NCI-H1694 (cell line): ENCODE results near the gene DLX3.
A peak's percentile ranks its signal among the peaks of the same experiment; 100 is the strongest.

Experiments
- DNase-seq: peaks from one replicate; lab custom pipeline; 2025; lab: John Stamatoyannopoulos, UW

DLX3 gene

DNA sequence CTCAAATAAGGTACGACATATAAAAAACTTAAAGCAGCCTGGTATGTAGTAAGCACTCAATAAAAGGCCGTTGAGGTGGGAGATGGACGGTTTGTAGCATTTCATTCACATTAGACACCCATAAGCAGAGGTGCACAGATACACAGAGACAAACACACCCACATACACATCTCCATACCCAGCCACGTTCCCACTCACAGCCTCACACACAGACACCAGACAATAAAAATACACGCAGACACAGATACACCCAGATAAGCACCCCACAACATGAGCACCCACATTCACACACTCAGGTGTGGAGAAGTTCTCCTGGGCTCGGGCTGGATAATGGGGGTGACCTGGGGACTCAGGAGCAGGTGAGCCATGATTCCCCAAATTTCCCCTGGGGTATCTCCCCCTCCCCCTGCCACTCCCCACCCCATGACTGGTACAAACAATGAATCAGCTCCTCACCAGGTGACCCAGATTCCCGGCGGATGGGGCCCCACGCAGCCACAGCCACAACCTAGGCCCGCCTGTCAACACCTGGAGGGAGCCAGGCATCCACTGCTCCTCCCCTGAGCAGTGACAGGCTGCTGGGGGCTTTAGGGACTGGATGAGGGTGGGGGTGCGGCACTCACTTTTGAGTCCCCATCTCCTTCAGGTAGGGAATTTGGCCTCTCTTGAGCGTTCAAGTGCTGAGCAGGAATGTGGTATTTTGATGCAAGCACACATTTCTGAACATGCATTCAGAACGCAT is 2.7 kb downstream of the DLX3 start:
- DNase-seq: no peak

DNA sequence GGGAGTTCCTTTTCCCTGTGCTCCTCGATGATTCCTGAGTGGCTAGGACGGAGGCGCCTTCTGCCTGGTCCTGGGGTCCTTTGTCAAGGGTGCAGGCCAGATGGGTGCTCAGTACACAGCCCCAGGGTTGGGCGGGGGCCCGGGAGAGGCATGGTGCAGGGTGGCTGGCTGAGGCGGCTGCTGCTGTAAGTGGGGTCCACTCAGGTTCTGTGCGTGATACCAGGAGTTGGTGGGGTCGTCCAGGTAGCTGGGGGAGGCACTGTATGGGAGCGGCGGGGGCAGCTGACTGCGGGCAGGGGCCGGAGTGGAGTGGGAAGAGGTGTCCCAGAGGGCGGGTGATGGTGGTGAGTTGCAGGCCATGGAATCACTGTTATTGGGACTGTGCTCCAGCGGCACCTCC is 3.6 kb downstream of the DLX3 start:
- no peak for DNase-seq

- no peak for DNase-seq
Observed at GRCh38 chr17:49990921-49991320, 4.1 kb downstream of the DLX3 start.

GRCh38 chr17:49990331-49990730 is 4.7 kb downstream of the DLX3 start:
- no peak for DNase-seq

DNA sequence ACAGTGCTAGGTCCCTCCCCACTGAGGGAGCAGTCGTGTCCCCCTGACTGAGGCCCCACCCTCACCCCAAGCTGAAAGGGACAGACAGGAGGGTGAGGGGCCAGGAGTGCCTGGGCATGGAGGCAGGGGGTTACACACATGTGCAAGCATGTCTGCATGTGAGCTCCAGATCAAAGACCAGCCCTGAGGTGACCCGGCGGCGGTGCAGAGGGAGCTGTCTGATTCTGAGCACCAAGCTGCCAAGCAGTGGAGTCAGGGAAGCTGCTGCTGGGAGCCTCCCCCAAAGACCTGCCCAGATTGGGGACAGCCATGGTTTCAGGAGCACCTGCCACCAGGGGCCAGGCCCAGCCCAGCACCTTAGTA is 5.5 kb downstream of the DLX3 start:
- no peak for DNase-seq

DNA sequence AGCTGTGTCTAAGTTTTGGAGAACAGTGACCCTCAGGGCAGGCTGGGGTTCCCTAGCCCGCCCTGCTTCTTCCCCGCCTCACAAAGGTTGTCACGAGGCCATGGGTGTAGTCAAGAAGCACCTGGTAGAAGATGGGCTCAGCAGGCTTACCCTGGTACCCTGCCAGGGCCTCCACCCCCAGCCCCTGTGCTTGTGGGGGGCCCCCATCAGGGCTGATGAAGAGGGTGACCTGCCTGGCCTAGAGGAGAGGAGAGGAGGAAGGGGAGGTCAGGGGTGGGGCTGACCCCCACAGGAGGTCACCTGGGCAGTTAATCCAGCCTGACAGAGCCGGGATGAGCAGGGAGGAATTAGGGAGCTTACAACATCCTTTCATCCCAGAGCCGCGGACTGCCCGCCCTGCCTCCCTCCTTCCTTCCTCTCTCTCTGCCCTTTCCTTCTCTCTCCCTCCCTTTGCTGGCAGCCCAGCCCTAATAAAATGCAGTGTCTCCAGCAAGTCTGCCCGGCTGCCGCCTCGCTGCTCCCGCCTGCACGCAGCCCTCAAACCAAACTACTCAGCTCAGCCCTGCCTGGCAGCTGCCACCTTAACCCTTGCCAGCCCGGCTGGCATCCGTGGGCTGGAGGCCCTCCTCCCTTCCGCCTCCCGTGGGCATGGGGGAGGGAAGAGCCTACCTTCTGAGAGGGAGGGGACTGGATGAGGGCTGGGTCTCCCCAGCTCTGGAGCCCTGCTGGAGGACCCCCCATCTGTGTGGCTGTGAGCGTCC is 7.2 kb downstream of the DLX3 start:
- DNase-seq: peak; percentile 88

DNA sequence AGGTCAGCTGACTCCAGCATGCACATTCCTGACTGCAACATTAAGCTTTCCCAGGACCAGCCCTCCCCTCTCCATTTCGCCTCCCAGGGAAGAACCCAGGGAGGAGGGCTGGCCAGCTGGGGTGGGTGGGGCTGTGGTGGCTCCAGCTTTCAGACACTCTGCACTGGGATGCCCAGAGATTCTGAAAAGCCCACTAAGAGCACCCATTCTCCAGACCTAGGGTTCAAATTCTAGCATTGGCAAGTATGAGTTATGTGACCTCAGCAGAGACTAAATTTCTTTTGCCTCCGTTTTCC is 7.8 kb downstream of the DLX3 start:
- DNase-seq: no peak

- DNase-seq: no peak
Observed at GRCh38 chr17:49986396-49987289, 8.4 kb downstream of the DLX3 start.

DNA sequence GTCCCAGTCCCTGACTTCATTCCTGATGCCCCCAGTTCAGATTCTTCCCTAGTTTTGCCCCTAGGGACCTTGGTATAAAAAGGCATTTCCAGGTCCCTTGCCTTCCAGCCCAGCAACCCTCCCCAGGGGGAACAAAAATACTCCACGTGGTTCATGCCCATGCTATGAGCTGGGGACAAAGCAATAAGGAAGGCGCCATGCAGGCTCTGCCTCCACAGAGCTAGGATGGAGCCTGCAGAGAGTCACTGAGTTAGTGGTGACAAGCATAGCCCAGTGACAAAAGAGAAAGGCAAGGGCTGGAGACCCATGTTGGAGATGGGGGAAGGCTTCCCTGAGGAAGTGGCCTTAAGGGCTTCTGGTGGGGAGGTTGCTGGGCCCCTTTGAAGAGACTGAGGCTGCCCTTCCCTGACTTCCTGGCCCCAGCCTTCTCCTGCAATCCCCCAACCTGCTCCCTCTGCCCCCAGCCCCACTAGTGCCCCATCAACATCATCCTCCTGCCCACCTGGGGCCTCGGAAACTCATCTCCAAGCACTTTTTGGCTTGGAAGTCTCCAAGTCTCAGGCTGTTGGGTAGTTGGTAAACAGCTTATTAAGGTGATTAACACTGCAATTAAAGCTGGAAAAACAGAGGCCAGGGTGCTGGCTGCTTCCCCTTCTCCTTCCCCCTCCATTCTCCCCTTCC is 9.6 kb downstream of the DLX3 start:
- DNase-seq: no peak

DNA sequence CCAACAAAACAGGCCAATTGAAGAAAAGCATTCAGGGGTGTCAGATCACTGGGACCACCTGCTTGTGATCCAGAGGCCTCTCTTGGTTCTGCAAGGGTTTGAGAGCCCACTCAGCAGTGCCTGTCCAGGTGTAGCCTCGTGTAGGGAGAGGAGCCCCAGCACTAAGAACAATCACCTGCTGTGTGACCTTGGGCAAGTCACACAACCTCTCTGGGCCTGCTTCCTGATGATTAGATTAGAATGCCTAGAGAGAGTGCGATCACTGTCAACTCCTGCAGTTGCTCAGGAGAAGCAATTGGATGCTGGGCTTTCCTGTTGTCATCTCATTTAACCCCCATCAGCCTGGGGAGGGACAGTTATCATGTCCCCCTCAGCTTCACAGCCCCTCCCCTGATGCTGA is 10.2 kb downstream of the DLX3 start:
- DNase-seq: no peak

DNA sequence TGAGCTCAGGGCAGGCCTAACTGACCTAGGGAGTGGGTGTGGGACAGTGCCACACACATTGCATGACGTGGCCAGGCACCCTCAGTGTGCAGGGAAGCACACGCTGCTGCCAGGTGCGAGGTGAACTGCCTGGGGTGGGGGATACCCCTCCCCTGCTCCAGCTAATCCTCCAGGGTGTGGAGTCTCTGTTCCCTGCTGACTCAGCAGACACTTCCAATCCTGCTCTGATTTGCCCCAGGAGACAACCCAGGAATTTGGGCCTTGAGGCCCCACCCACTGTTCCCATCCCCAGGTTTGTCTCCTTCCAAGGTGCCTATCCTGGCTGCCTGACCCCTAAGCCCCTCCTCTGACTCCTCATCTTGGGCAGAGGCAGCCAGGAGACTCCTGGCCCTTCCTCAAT is 10.7 kb downstream of the DLX3 start:
- no peak for DNase-seq

DNA sequence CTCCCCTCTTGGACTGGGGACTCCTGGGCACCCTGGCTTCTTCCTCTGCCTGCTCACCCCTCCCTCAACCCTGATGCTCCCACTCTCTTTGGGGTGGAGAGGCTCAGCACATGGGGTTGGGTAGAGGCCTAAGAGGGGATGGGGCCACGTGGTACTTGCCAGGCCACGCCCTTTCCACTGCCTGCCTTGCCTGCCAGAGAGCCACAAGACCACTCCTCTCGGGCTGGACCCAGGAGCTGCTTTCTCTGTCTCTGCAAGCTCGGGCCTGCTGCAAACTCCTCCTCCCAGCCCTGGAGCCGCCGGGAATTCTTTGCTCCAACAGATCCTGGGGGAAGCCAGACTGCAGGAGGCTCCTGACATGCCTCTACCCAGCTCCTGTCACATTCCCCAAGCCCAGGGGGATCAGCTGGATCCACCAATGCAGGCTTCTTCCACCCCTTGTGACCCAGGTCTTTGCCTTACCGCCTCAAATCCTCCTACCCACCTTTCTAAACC is 14.3 kb downstream of the DLX3 start:
- DNase-seq: peak; percentile 92

GRCh38 chr17:49979748-49980479 is 15.1 kb downstream of the DLX3 start:
- no peak for DNase-seq

DNA sequence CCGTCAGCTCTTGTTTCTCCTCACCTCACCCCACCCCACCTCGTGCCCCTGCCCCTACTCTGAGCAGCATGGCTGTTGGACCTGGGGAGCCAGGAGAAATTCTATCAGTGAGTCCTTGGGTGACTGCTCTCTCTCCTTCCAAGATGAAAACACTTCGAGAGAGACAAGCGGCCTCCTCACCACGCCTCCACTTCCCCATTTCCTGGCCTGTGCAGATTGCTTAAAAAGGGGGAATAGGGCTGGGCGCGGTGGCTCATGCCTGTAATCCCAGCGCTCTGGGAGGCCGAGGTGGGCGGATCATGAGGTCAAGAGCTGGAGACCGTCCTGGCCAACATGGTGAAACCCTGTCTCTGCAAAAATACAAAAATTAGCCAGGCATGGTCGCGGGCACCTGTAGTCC is 16.5 kb downstream of the DLX3 start:
- no peak for DNase-seq

GRCh38 chr17:49977463-49978389 is 17.3 kb downstream of the DLX3 start:
- DNase-seq: no peak

DNA sequence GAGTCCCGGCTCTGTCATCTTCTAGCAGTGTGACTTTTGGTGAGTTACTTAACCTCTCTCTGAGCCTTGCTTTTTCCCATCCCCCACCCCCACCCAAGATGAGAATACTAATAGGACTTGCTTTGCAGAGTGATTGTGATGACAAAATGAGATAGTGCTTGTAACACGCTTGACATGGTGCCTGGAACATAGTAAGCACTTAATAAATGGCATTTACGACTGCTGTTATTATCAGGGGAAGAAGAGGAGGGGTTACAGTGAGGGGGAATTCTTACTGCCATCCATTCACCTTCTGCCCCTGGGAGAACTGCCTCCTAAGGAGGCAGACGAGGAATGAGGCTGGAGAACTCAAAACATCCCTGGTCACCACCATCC is 18.2 kb downstream of the DLX3 start:
- DNase-seq: no peak

DNA sequence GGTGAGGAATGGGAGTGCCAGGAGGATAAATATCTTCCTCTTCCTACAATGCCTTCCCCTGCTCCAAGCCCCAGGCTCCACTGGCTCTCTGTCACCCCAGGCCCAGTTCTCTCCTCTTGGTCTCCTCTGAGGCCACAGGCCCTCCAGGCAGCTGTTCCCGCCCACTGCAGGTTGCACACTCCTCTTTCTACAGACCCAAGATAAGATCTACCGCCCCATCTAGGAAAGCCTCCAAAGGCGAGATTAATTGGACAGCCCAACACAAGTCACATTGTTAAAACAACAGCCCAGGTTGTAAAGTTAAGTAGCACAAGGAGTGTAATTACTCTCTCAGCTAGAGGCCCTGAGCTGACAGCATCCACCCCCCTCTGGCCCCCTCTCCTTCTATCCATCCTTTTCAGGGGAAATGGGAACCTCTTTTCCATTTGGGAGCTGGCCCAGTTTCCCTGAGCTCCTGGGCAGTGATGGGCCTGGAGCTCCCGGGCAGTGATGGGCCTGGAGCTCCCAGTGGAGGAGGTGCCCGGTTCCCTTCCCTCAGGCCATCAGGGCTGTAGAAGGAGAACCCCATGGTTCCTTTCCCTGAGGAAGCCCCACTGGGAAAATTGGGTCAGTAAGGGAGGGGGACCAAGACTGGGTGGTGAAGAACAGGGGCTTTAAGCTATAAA is 18.7 kb downstream of the DLX3 start:
- DNase-seq: no peak

GRCh38 chr17:49975531-49975930 is 19.5 kb downstream of the DLX3 start:
- DNase-seq: no peak

DNA sequence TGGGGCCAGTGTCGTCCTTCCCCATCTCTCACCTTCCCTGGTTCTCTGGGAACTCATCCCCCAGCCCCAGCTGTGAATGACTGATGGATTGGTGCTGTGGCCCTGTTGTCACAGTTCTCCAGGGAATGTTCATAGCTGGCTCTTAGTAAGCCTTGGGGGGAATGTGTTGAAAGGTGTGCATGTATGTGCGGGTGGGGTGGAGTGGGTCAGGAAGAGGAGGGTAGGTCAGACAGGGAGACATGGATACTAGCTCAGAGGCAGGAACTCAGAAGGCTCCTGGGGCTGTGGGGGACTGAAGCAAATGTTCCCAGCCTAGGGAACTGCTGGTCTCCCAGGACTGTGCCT is 21.8 kb downstream of the DLX3 start:
- no peak for DNase-seq
